GM12878 (cell line): ENCODE data around the gene CCRL2.

Experiments used
- ATF3 ChIP-seq: IDR thresholded peaks from 2 replicates; pipeline ENCODE4 v1.6.1; 2011; ENCODE audit warnings: low read depth, mild to moderate bottlenecking, low read length, moderate library complexity, borderline replicate concordance; ENCODE audit errors: extremely low read depth
- CEBPB ChIP-seq, 2 experiments: fragments of 150-350 bp in 1 of 2; IDR thresholded peaks; 2 replicates each; pipeline ENCODE4 v1.6.1; 2012 to 2014; ENCODE audit warnings: low read depth in 2 of 2, low read length in 2 of 2, borderline replicate concordance in 1 of 2, inconsistent platforms in 1 of 2
- EGR1 ChIP-seq, 2 experiments: IDR thresholded peaks; 1 replicate in 1 of 2; 2 replicates in 1 of 2; pipeline ENCODE4 v1.6.1; 2011 to 2012; ENCODE audit warnings: low read depth in 2 of 2, low read length in 2 of 2, borderline replicate concordance in 1 of 2, mild to moderate bottlenecking in 1 of 2, moderate library complexity in 1 of 2
- FOXK2 ChIP-seq: fragments of 450-650 bp; IDR thresholded peaks from 2 replicates; pipeline ENCODE4 v1.6.1; 2017; ENCODE audit warnings: mild to moderate bottlenecking, moderate library complexity
- TCF12 ChIP-seq: IDR thresholded peaks from 2 replicates; pipeline ENCODE4 v1.6.1; 2011; ENCODE audit warnings: low read depth, mild to moderate bottlenecking, low read length
- TF ChIP-seq, protein P1 (sequence below), 3 experiments: IDR thresholded peaks in 2 of 3; conservative IDR thresholded peaks in 1 of 3; 2 replicates each; pipeline ENCODE4 v1.5.1; 2011; ENCODE audit warnings: low read depth in 3 of 3, low read length in 3 of 3, mild to moderate bottlenecking in 3 of 3, control low read depth in 2 of 3, moderate library complexity in 2 of 3, inconsistent platforms in 1 of 3, mixed read lengths in 1 of 3; ENCODE audit not compliant: control insufficient read depth in 2 of 3, insufficient read depth in 1 of 3; ENCODE audit errors: extremely low read depth in 1 of 3

DNA sequence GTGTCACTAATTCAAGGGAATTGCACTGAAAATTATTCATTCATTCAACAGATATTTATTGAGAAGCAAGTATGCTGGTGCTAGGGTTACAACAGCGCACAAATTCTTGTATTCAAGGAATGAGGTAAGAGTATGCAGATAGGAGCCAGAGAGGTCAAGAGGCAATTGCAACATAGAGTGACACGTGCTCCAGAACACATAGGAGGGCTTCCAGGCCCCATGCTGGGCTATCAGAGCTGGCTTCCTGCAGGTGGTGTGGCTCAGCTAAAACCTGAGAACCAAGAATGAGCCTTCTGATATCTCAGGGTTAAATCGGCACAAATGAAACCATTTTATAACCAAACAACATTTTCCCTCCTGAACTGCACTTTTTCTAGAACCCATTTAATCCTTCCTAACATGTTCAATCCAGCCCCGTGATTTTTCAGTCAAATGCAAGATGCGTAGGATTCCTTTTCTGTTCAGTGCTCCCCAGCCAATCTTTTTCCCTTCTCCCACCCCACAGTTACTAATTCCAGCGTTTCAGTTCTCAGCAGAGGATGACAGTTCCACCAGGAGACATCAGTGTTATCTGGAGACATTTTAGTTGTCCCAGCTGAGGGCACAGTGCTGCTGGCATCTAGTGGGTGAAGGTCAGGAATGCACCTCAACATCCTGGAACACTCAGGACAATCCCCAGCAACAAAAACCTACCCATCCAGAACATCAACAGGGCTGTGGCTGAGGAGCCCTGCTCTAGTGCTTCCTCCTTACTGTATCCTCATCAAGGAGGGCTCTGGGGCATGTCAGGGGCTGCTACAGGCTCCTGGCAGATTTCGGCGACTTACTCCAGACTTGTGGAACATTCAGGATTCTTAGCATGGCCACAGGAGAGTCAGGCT, 13.3 kb upstream of the CCRL2 start:
- TF ChIP-seq TCF12 = no peak
- TF ChIP-seq CEBPB (IDR thresholded peaks at IDR 0.05; ENCODE audit: borderline replicate concordance in 1 of 2, low read depth in 2 of 2, low read length in 2 of 2) = no peak
- TF ChIP-seq, protein P1, sequence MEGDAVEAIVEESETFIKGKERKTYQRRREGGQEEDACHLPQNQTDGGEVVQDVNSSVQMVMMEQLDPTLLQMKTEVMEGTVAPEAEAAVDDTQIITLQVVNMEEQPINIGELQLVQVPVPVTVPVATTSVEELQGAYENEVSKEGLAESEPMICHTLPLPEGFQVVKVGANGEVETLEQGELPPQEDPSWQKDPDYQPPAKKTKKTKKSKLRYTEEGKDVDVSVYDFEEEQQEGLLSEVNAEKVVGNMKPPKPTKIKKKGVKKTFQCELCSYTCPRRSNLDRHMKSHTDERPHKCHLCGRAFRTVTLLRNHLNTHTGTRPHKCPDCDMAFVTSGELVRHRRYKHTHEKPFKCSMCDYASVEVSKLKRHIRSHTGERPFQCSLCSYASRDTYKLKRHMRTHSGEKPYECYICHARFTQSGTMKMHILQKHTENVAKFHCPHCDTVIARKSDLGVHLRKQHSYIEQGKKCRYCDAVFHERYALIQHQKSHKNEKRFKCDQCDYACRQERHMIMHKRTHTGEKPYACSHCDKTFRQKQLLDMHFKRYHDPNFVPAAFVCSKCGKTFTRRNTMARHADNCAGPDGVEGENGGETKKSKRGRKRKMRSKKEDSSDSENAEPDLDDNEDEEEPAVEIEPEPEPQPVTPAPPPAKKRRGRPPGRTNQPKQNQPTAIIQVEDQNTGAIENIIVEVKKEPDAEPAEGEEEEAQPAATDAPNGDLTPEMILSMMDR (IDR thresholded peaks at IDR 0.05 in 2 of 3, conservative IDR thresholded peaks at IDR 0.05 in 1 of 3; ENCODE audit: control insufficient read depth in 2 of 3, extremely low read depth in 1 of 3, insufficient read depth in 1 of 3, low read depth in 3 of 3, low read length in 3 of 3) = no peak
- no peak for TF ChIP-seq ATF3
- TF ChIP-seq FOXK2 = no peak
- no peak for TF ChIP-seq EGR1 (IDR thresholded peaks at IDR 0.05; ENCODE audit: borderline replicate concordance in 1 of 2, low read depth in 2 of 2, low read length in 2 of 2)
